Activated T-cell treated with anti-CD3 and anti-CD28 coated beads, Interleukin-2, amount 50 U/mL, for 1 hour (primary cell): Measurements from ENCODE around the gene TPP1.

Experiments
- DNase-seq: peaks from one replicate; pipeline ENCODE4 v3.0.0-alpha.2; 2020

The TPP1 gene

DNA sequence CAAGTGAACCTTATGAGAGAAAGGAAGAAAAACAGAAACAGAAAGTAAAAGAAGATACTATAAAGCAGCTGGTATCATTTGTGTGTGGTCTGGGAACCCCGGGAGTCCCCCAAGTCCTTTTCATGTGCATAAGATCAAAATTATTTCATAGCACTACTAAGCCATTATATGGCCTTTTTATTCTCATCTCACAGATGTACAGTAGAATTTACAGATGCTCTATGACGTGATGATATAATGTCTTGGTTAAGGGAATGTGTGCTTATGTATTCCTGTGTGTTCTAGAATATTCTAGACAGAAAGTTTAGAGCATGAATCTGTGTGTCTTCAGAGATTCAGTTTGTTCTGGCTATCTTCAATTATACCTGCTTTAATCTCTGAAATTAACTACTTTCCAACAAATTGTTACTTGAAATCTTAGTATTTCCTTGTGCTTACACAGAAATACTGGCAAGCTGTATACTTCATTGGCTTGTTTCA, 8.6 kb upstream of the TPP1 start:
- DNase-seq: no peak

GRCh38 chr11:6626971-6627761, 7.9 kb upstream of the TPP1 start:
- no peak for DNase-seq

DNA sequence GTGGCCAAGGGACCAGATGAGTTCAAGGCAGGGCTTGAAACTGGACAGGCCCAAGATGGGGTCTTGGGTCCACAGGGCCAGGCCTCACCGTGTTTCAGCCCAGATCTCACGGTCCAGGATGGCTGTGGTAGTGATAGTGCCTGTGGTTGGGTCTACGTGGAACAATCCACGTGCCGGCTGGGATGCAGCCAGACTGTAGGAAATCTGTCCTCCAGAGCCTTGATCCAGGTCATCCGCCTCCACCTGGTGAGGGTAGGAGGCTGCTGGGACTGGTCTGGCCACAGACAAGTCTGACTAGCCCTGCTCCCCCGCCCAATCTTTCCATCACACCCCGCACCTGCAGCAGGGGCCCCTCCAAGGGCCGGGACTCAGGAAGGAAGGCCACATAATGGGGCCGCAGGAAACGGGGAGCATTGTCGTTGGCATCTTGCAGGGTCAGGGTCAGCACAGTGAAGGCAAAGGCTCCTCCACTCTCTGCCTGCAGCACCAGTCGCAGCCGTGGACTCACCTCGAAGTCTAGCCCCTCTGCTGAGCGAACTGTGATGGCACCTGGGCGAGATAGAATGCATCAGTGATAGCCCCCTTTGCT, 6.7 kb upstream of the TPP1 start:
- no peak for DNase-seq

DNA sequence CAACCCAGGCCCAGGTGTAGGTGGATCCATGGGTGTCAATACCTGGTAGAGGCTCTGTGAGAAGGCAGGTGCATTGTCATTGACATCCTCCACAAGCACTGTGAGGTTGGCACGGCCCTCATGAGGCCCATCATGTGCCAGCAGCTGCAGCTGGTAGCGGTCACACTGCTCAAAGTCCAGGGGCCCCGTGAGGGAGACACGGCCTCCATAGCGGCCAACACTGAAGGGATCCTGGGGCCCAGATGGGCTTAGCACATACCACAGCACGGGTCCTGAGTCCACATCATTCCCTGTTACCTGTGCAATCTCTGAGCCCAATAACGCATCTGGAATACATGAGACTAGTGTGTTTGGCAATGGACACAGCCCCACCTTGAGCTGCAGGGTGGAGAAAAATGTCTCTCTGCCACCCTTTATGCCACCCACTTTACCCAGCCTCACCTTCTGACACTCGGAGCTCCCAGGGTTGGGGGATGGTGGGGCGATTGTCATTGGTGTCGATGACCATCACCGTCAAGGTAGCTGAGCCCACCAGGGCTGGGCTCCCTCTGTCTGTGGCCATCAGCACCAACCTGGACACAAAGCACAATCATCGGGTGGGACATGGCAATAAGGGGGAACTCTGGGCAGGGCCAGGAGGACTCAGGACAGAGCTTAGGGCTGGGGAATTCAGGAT, 6.1 kb upstream of the TPP1 start:
- peak; percentile 4 for DNase-seq

- DNase-seq: no peak
These were observed 4.5 kb upstream of the TPP1 start for GRCh38 chr11:6623391-6624363.

- no peak for DNase-seq
These were observed 3.3 kb upstream of the TPP1 start for GRCh38 chr11:6622261-6623171.

- no peak for DNase-seq
These were observed 2.5 kb upstream of the TPP1 start for GRCh38 chr11:6621711-6622211.

DNA sequence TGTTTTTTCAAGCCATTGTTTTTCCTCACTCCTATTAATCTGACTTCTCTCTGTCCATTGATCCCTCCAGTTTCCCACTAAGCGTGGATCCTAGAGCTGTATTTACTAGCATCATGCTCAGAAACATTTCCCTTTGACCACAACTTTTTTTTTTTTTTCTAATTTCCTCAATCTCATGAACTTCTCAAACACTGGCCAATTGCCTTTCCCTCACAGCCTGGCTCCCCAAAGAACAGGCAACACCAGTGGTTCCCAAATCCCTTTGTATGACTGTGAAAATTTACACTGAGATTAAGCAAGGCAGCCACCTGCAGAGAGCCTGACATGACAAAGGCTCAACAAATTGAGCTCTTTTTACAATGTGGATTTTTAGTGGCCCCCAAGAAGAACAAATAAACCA, 1.4 kb upstream of the TPP1 start:
- no peak for DNase-seq

GRCh38 chr11:6618117-6619003, 862 bp downstream of the TPP1 start:
- peak; percentile 60 for DNase-seq

- no peak for DNase-seq
These were observed 1.9 kb downstream of the TPP1 start for GRCh38 chr11:6617315-6617781.

DNA sequence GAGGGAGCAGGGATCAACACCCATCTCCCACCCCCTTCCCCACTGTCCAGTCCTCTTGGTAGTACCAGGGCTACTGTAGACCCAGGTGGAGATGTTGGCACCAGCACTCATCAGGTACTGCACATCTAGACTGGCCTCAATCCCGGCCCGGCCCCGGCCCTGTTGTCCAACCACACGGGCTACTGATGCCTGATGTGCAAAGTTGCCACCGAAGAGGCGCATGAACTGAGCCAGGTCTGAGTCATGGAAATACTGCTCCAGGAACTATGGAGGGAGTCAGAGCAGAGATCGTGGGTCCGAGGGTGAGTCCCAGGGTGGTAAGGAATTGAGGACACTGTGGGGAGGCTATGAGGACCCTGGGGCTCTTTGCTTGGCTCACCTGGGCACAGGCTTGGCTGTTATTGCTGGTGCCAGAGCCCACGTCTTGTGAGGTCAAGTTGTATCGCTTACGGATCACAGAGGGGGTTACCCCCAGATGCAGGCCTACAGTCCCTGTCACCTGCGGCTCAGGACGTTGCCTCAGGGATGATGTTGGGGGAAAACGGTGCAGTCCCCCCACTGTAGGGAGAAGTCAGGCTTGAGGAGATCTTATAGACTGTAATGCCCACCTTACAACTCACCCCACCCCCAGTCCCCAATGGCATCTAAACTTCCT, 2.5 kb downstream of the TPP1 start:
- DNase-seq: no peak

DNA sequence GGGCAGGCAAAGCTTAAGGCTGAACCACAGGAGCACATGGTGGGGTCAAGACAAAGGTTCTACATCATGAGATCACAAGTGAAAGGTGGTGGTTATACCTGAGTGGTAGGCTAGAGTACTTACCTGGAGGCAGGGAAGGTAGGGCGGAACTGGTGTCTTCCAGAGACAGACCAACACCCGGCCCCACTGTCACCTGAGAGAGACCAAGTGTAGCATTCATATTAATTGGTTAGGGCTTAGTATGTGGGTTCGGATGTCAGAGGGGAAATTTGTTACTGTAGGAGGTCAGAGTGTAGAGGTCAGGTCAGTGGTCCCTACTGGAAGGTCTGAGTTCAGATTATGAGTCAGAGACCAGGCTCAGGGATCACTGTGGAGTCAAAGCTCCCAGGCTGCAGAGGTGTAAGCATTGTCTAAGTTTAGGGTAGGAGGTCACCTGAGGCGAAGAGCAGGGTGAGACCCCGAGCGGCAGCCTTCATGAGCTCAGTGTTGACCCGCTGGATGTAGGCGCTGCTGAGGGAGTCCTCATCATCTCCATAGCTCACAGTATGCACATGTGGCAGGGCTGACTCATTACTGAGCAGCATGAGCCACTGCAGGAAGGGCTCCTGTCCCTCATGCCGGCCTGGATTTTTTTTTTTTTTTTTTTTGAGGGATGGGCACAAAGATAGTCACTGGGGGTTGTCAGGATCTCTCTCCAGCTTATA, 3.2 kb downstream of the TPP1 start:
- no peak for DNase-seq

DNA sequence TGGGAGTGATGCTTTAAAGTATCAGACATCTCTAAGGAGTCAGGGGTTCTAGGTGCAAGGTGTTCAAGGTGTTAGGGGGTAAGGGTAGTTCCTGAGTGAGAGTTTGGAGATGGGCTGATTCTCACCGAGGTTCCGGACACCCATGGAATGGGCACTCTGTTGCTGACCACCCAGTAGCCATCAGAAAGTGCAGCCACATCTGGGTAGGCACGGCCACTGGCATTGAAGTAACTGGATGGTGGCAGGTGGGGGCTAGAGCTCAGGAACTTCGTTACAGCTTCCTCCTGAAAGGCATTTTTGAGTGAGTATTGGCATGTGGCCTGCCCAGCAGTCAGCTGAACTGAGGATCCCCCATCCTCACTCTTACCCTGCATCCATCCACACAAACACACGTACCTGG, 4.2 kb downstream of the TPP1 start:
- no peak for DNase-seq

- no peak for DNase-seq
These were observed 4.8 kb downstream of the TPP1 start for GRCh38 chr11:6614446-6614845.

DNA sequence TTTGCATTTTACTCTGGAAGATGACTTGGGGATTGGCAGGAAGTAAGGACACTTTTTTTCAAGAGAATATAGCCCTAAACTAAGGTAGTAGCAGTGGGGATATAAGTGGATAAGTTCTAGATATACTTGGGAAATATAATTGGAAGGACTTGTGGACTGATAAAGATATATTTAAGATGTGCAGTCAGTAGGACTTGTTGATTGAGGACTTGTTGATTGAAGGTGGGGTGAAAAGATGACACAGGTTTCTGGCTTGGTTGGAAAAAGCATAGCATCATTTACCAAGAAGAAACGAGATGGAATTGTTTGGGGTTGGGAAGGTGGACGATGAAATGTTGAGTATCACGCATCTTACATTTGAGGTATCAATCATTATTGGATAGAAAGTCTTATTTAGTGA, 5.7 kb downstream of the TPP1 start:
- DNase-seq: no peak

DNA sequence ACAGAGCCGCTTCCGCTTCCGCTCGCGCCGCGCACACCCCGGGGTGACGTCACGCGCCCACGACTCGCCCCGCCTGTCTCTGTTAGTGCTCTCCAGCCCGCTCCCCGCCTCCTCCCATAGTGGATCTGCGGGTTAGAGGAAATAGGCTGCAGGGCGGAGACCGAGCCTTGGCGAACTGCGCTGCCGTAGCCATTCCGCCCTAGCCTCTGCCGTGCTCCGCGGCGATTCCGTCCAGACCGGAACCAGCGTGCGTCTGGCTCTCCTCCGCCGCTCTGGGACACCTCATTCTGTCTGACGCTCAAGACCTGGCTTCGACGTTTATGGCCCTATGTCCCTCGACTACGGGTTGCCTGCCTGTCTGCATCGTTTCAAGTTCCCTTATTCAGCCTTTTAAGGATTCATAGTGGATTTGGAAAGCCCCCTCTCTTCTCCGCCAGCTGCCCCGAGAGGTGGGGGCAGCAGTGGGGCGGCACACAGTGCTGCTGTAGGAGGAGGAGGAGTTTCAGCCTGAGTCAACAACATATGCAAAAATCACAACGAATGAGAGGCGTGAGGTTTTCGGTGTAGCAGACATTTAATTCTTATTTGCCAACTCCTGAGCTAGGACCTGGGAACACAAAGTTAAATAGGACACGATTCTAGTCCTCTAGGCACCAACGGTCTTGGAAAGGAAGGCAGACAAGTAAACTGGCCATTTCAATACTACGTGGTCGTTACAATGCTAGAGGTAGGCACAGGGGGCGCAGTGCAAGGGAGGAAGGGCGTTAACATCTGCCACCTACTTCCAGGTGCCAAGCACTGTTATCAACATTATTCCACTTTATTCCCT, 6.8 kb downstream of the TPP1 start, which contains the start of gene TAF10:
TAF10 (minus strand) TSS at position 4 of the 829 bp plus-strand sequence. CDS start 27 bp downstream, outside the sequence.
- peak; percentile 95 for DNase-seq

- DNase-seq: no peak
These were observed 7.3 kb downstream of the TPP1 start for GRCh38 chr11:6611963-6612212.
